B cell (primary cell): ENCODE data around the gene CNR1. TPM values are rescaled to one million over a fixed set of nuclear protein-coding genes. Genes with fewer than 3 reads are reported as not detected.

Experiments used
- ATAC-seq: fragments of 200-7000 bp; cut with Tn5 transposase; one replicate; pipeline ENCODE4 v1.10.0; 2021; ENCODE audit warnings: low read depth, mild to moderate bottlenecking, moderate number of reproducible peaks, moderate library complexity
- CTCF ChIA-PET: fragments of 350-600 bp; sonication (Branson Sonifier 250); formaldehyde crosslinking; loops from one replicate; lab custom pipeline; 2021; ENCODE audit warnings: antibody characterized with exemption, inconsistent platforms; lab: Charles Lee
- POLR2A ChIA-PET: fragments of 350-600 bp; sonication (Branson Sonifier 250); formaldehyde crosslinking; loops from one replicate; lab custom pipeline; 2021; ENCODE audit warnings: antibody characterized with exemption; lab: Charles Lee
- DNase-seq: peaks from one replicate; pipeline ENCODE4 v3.0.0; 2013
- H2AFZ ChIP-seq: 2 replicates; pipeline ENCODE4 v1.6.1; 2012; ENCODE audit warnings: mild to moderate bottlenecking, low read depth, low read length; ENCODE audit not compliant: insufficient read depth, poor library complexity, severe bottlenecking
- H3K27ac ChIP-seq, 2 donors: 1 replicate in 1 of 2; 2 replicates in 1 of 2; pipeline ENCODE4 v1.5.1; 2012 to 2013; ENCODE audit warnings: low read length in 2 of 2, mild to moderate bottlenecking in 2 of 2, moderate library complexity in 1 of 2
- H3K27me3 ChIP-seq, 4 experiments: fragments of 200-600 bp in 1 of 4; sonication (generic) in 1 of 4; replicated peaks in 1 of 4; 1 replicate in 2 of 4; 2 replicates in 2 of 4; pipeline versions ENCODE4 v1.6.1 to v1.7.0; 2013 to 2016; ENCODE audit warnings: low read length in 3 of 4, mild to moderate bottlenecking in 2 of 4, mixed read lengths in 1 of 4, moderate library complexity in 1 of 4; ENCODE audit not compliant: insufficient read depth in 4 of 4, control insufficient read depth in 3 of 4; ENCODE audit errors: control extremely low read depth in 1 of 4
- H3K36me3 ChIP-seq, 2 experiments: replicated peaks in 1 of 2; 1 replicate in 1 of 2; 2 replicates in 1 of 2; pipeline versions ENCODE4 v1.6.1 to v1.7.1; 2013; ENCODE audit warnings: low read length in 1 of 2; ENCODE audit not compliant: insufficient read depth in 2 of 2, control insufficient read depth in 1 of 2; ENCODE audit errors: control extremely low read depth in 1 of 2, extremely low read depth in 1 of 2
- H3K4me1 ChIP-seq, 2 donors: fragments of 200-600 bp in 1 of 2; sonication (generic) in 1 of 2; 1 replicate in 1 of 2; 2 replicates in 1 of 2; pipeline versions ENCODE4 v1.5.1 to v1.6.1; 2013 to 2017; ENCODE audit warnings: low read length in 2 of 2; ENCODE audit not compliant: control insufficient read depth in 2 of 2, insufficient read depth in 2 of 2
- H3K4me2 ChIP-seq: replicated peaks from 2 replicates; pipeline ENCODE3; 2012; ENCODE audit warnings: mild to moderate bottlenecking, low read depth, low read length; ENCODE audit not compliant: poor library complexity, severe bottlenecking
- H3K4me3 ChIP-seq, 5 experiments: fragments of 200-600 bp in 1 of 5; sonication (generic) in 1 of 5; 1 replicate in 3 of 5; 2 replicates in 2 of 5; pipeline versions ENCODE4 v1.5.1 to v1.7.0; 2011 to 2016; ENCODE audit warnings: low read length in 4 of 5, mild to moderate bottlenecking in 4 of 5, low read depth in 2 of 5, control low read depth in 1 of 5, moderate library complexity in 1 of 5; ENCODE audit not compliant: insufficient read depth in 1 of 5; ENCODE audit errors: control extremely low read depth in 1 of 5, extremely low read depth in 1 of 5
- H3K79me2 ChIP-seq: fragments of 200-600 bp; sonication (generic); one replicate; pipeline ENCODE4 v1.6.0; 2016; ENCODE audit warnings: low read length; ENCODE audit not compliant: control insufficient read depth, insufficient read depth
- H3K9ac ChIP-seq: fragments of 200-600 bp; sonication (generic); 2 replicates; pipeline ENCODE4 v1.6.1; 2017; ENCODE audit warnings: mild to moderate bottlenecking, low read length, moderate library complexity
- H3K9me3 ChIP-seq, 3 donors: one replicate each; pipeline versions ENCODE4 v1.6.1 to v1.7.1; 2013; ENCODE audit warnings: low read length in 2 of 3; ENCODE audit not compliant: control insufficient read depth in 2 of 3, insufficient read depth in 1 of 3; ENCODE audit errors: control extremely low read depth in 1 of 3
- H4K20me1 ChIP-seq: 2 replicates; pipeline ENCODE4 v1.6.0; 2012; ENCODE audit warnings: mild to moderate bottlenecking, low read length; ENCODE audit not compliant: insufficient read depth, control insufficient read depth, poor library complexity, severe bottlenecking
- H3K27ac Mint-ChIP-seq: one replicate; pipeline ENCODE4 v1.8.0; 2021; ENCODE audit warnings: mixed read lengths
- H3K27me3 Mint-ChIP-seq: one replicate; pipeline ENCODE4 v1.8.0; 2021; ENCODE audit warnings: mixed read lengths
- H3K4me1 Mint-ChIP-seq: one replicate; pipeline ENCODE4 v1.8.0; 2021; ENCODE audit warnings: mixed read lengths
- H3K4me3 Mint-ChIP-seq: one replicate; pipeline ENCODE4 v1.8.0; 2021; ENCODE audit warnings: mixed read lengths
- H3K9me3 Mint-ChIP-seq: one replicate; pipeline ENCODE4 v1.8.0; 2022; ENCODE audit warnings: mixed read lengths; ENCODE audit not compliant: insufficient read depth
- CTCF ChIP-seq: fragments of 200-600 bp; IDR thresholded peaks from one replicate; pipeline ENCODE4 v1.8.0; 2022; ENCODE audit warnings: antibody characterized with exemption, mild to moderate bottlenecking
- EZH2 ChIP-seq: IDR thresholded peaks from 2 replicates; pipeline ENCODE4 v1.6.1; 2012; ENCODE audit warnings: borderline replicate concordance, low read depth, mild to moderate bottlenecking, moderate library complexity, low read length; ENCODE audit not compliant: insufficient read depth, poor library complexity, severe bottlenecking
- WGBS: methylation state at CpG from one replicate; pipeline ENCODE4 v1.1.5; 2013; ENCODE audit warnings: missing lambda C conversion rate; ENCODE audit not compliant: insufficient coverage; 5-methylcytosine and 5-hydroxymethylcytosine counted together
- intact Hi-C: fragments of 100-400 bp; cut with micrococcal nuclease; formaldehyde crosslinking; loops from one replicate; pipeline ENCODE4 v1.10.0; 2022
- polyA plus RNA-seq: library from polyadenylated mRNA; depleted of rRNA; stranded (reverse); fragments of >200 nt; gene quantifications from 2 replicates; pipeline ENCODE4 v1.2.3, GENCODE V29; 2012
- total RNA-seq, 2 donors: library from RNA; stranded (reverse); fragments of 120-200 nt in 1 of 2; gene quantifications; 1 replicate in 1 of 2; 2 replicates in 1 of 2; pipeline versions ENCODE4 v1.2.3 to v1.2.4, GENCODE V29; 2013 to 2022

The CNR1 gene
- total and polyA plus RNA-seq, 2 donors (not counting 1 experiment from before 2014, with no cell fraction given) = 8.9 to 28.9 TPM

DNA sequence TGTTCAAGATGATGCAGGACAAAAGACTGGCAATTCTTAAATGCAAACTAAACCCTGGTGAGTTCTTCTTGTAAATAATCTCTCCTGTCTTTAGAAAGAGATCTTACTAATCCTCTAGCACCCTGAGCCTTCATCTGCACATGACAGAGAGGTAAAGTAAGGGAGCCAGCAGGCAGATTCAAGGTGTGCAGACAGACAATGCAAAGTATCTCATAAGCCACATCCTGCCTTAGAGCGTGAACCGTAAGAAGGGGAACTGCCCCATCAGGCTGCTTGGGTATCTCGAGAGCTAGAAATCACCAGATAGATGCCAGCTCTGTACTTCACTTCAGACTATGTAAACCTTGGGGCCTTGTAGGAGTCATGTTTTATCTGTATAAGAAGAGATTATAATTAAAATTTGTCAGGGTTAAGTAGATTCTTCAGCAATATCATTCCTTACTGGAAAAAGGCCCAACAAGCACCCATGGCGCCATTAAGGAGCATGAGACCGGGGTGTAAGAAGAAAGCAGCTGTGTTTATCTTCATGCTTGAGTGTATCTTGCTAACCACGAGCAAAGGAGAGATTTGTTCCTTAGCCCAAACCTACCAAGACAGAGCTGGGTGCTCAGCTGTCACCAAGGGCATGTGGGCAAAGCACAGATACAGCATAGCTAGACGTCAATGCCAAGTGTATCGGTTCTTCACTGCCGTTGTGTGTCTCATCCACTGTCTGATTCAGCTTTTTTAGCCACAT lies 24.4 kb downstream of the CNR1 start:
- H3K27ac ChIP-seq = peak overlapping the region; percentile 87 to 95
- H3K36me3 ChIP-seq = no peaks in the 10 kb centered on the region
- H3K27me3 ChIP-seq = no peaks in the 10 kb centered on the region
- no peaks in the 10 kb centered on the region for H4K20me1 ChIP-seq
- H3K4me3 ChIP-seq = peak overlapping the region in 2 of 5 experiments; percentile 30 to 33
- CTCF ChIA-PET = interaction anchor here (0.6 to 3.0 kb wide), 18 partner anchors 10 to 310 kb away, joined by 3 to 22 read pairs (median 4); partner anchors contain the start of gene CNR1
- Mint-ChIP-seq H3K9me3 (no peaks in the 10 kb centered on the region), H3K4me1 (peaks cover 56% of the 10 kb centered on the region), H3K27me3 (no peaks in the 10 kb centered on the region), H3K4me3 (peak overlapping the region; percentile 67), H3K27ac (peak overlapping the region; percentile 96)
- peak overlapping the region; percentile 58 for H2AFZ ChIP-seq
- DNase-seq = peak; percentile 91
- peaks cover 0 to 4% (median 0%) of the 10 kb centered on the region in 3 donors for H3K9me3 ChIP-seq
- WGBS = 20% methylated on average over 8 of the region's 9 CpGs
- H3K4me2 ChIP-seq = peak overlapping the region; percentile 63
- no peak for TF ChIP-seq EZH2
- no peak for TF ChIP-seq CTCF
- H3K4me1 ChIP-seq = peaks cover 45 to 49% of the 10 kb centered on the region in 2 donors
- intact Hi-C loops = loop anchor here (1.0 to 5.0 kb wide), 6 partner anchors 25 to 384 kb away; partner anchors contain the start of gene CNR1
- no peaks in the 10 kb centered on the region for H3K79me2 ChIP-seq
- peak; percentile 91 for ATAC-seq
- POLR2A ChIA-PET = interaction anchor here (0.6 to 1.8 kb wide), 11 partner anchors 9 to 619 kb away, joined by 3 to 32 read pairs (median 3); partner anchors contain the start of genes AKIRIN2 and CNR1
- H3K9ac ChIP-seq = peak overlapping the region; percentile 43

DNA sequence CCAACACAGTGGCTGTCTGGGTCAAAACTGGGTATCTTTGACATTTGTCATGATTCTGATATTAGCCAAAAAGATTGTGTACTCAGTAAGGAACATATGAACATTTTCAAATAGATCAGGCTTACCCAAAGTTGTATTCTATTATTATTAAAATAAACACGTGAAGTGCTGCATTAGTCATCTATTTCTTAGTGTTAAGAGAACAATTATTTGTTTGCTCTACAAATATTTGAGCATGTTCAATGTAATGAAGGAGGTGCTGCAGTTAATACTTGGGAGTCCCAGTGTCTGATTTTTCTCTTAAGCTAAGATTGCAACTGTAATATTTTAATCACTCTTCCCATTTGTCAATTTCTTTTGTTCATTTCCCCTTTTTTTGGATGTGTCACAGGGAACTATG lies 28.2 kb downstream of the CNR1 start:
- Histone ChIP-seq H3K9ac (no peak overlapping the region), H3K4me2 (no peak overlapping the region), H3K4me3 (no peak overlapping the region), H3K9me3 (no peaks in the 10 kb centered on the region), H2AFZ (no peak overlapping the region), H3K27me3 (no peaks in the 10 kb centered on the region), H3K27ac (no peak overlapping the region), H4K20me1 (no peaks in the 10 kb centered on the region), H3K36me3 (no peaks in the 10 kb centered on the region), H3K79me2 (no peaks in the 10 kb centered on the region), H3K4me1 (peaks cover 56 to 61% of the 10 kb centered on the region in 2 donors)
- Mint-ChIP-seq H3K9me3 (no peaks in the 10 kb centered on the region), H3K27me3 (no peaks in the 10 kb centered on the region), H3K27ac (peak overlapping the region; percentile 8), H3K4me3 (no peak overlapping the region), H3K4me1 (peaks cover 63% of the 10 kb centered on the region)
- ATAC-seq (no peak), DNase-seq (no peak)
- CTCF ChIA-PET = interaction anchor here (1.0 to 1.2 kb wide), 3 partner anchors 27 to 100 kb away, joined by 3 read pairs; no protein-coding TSS in a partner anchor
- POLR2A ChIA-PET = no interaction called here
- WGBS = no CpG with 5 or more reads among the region's 1 CpG
- TF ChIP-seq CTCF (no peak), EZH2 (no peak)
- intact Hi-C loops = no loop called here
